ENCODE results near the gene LHFPL6. TPM values are rescaled to one million over a fixed set of nuclear protein-coding genes. Genes with fewer than 3 reads are reported as not detected.

LHFPL6 gene
- total RNA-seq, 2 experiments from 2014 or later, result 2.7 to 3.0 TPM

DNA sequence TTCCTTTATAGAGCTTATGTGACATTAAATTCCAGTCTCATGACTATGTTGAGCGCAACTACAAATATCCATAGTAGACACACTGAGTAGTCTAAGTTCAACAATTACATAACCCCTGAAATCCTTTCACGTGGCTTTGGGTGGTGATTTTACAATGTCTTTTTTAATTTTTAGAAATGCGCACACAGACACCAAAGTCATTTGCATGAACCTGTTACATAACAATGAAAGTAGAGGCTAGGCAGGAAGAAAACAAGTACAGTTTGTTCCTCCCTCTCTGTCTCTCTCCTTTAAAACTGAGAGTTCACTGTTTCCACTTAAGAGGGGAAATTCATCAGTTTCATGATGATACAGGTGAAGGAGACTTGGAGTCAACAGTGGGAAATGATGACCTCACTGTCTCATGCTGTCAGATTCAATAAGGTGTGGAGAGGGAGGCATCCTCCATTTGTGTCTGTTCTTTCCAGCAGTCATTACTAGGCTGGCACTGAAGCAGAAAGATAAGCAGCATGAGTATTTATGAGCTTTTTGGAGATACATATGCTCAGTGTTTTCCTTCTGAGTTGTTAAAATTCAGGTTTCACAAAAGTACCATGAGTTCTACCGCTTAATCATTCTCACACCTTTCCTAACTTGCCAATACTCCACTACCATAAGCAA, 201.8 kb downstream of the LHFPL6 start:
- ChIA-PET POLR2A (no interaction called here), CTCF (no interaction called here)
- no peaks in the 10 kb centered on the region for H3K4me1 Mint-ChIP-seq (ENCODE audit: low read depth)
- intact Hi-C loops (cut with micrococcal nuclease), result no loop called here
- H3K36me3 Mint-ChIP-seq, result no peaks in the 10 kb centered on the region
- H3K27me3 Mint-ChIP-seq, result peaks cover 7% of the 10 kb centered on the region
- no peak overlapping the region for H3K4me3 Mint-ChIP-seq
- no peak overlapping the region for H3K27ac Mint-ChIP-seq
- no peak for DNase-seq
- no peaks in the 10 kb centered on the region for H3K9me3 Mint-ChIP-seq

DNA sequence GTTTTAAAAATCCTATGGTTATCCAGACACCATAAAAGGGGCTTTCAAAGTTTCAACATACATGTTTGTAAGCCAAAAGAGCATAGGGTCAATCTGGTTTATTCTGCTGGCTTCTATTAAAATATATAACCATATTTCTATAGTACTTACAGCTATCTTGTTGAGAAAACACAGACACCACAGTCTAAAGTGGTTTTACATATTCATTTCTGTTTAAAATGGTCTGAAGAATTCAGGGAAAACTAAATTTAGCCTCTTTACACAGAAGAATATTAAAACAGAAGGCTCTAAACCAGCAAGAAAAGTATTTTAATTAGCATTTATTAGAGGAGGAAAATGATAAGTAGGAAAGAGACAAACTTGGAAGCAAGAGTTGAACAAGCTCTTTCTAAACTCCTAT, 203.9 kb downstream of the LHFPL6 start:
- no peak overlapping the region for H3K27ac Mint-ChIP-seq
- no peak for DNase-seq
- ChIA-PET POLR2A (no interaction called here), CTCF (no interaction called here)
- H3K9me3 Mint-ChIP-seq, result no peaks in the 10 kb centered on the region
- no peaks in the 10 kb centered on the region for H3K27me3 Mint-ChIP-seq
- H3K4me3 Mint-ChIP-seq, result no peak overlapping the region
- intact Hi-C loops (cut with micrococcal nuclease), result no loop called here
- no peaks in the 10 kb centered on the region for H3K4me1 Mint-ChIP-seq (ENCODE audit: low read depth)
- H3K36me3 Mint-ChIP-seq, result no peaks in the 10 kb centered on the region

DNA sequence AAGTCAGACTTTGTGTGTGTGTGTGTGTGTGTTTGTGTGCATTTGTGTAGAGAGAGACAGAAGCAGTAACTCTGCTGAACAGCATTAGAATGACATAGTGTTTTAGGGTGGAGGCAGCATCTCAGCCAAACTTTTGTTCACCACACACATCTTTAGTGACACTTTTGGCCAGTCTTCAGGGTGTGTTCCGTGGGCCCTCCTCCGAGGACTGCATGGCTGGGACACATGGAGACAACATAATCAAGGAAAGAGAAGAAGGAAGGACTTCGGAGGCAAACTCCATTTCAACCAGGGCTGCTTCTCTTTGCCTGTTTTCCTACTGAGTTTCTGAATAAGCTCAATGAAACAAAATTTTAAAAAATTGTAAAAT, 205.1 kb downstream of the LHFPL6 start:
- no peak for DNase-seq
- Mint-ChIP-seq H3K4me3 (no peak overlapping the region), H3K9me3 (no peaks in the 10 kb centered on the region), H3K27ac (no peak overlapping the region), H3K27me3 (no peaks in the 10 kb centered on the region), H3K36me3 (no peaks in the 10 kb centered on the region), H3K4me1 (ENCODE audit: low read depth) (no peaks in the 10 kb centered on the region)
- intact Hi-C loops (cut with micrococcal nuclease), result no loop called here
- ChIA-PET CTCF (no interaction called here), POLR2A (no interaction called here)

DNA sequence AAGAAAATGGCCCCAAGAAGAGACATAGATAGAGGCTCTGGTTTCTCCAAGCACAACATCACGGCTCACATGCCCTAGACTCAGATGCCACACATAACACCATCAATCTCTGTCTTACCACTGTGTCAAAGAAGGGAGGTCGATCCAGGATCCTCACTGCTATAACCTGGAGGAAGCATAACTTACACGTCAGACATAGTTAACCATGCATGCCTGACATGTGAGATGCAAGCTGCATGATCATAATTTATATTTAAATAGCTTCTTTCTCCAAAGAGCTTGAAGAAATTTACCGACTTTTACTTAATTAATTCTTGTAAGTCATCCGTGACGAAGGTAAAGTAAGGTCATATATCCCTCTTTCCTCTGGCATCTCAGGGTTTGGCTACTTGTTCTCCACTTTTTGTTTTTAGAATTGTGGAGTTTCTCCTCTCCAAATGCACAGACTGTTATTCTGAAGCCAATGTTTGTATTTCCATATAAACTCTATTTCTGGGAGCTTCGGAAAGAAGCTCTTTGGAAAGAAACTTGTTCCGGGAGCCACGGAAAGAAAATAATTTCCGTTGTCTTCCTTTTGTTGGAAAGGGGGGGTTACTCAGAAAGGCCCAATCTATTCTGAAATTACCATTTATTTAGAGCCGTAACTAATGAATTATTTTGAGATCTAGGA, 205.6 kb downstream of the LHFPL6 start:
- H3K4me1 Mint-ChIP-seq (ENCODE audit: low read depth), result no peaks in the 10 kb centered on the region
- no peaks in the 10 kb centered on the region for H3K36me3 Mint-ChIP-seq
- H3K27ac Mint-ChIP-seq, result no peak overlapping the region
- DNase-seq, result no peak
- no peaks in the 10 kb centered on the region for H3K9me3 Mint-ChIP-seq
- H3K4me3 Mint-ChIP-seq, result no peak overlapping the region
- no peaks in the 10 kb centered on the region for H3K27me3 Mint-ChIP-seq
- ChIA-PET CTCF (no interaction called here), POLR2A (no interaction called here)
- intact Hi-C loops (cut with micrococcal nuclease), result no loop called here

DNA sequence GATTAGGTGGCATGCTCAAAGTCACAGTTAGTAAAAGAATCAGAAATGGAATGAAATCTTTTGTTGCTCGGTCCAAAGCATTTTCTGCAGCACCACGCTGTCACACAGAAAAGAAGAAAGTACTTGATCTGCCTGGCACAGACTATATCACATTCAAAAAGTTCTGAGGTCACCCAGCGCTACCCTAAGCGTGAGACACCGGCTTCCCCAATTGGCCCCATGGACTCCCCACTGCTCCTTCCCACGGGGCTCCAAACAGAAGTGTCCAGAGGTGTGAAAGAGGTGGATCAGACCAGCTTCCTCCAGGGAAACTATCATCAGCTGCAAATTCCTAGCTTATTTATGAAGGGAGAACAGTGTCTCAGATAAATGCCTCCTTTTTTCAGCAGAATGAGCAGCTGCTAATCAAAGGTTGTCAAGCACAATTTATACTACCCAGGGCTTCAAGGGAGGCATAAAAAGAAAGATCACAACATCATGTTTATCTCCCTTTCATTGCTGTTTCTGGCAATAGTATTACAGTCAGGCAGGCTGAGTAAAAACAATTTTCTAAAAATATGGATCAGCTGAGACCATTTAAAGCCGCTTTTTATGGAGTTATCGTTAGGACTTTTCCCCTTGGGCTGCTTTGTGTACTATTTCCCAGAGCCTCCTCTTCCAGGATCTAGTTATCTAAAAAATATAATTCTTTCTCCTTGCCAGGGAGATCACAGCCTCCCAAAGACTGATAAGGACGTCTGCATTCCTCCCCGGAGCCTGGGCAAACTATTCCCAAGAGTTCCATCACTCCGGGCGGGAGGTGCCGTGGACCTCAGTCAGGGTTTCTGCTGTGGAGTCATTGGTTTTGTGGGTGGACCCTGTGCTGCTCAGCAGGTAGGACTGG, 208.0 kb downstream of the LHFPL6 start:
- no peak overlapping the region for H3K4me3 Mint-ChIP-seq
- no peak overlapping the region for H3K27ac Mint-ChIP-seq
- no peaks in the 10 kb centered on the region for H3K9me3 Mint-ChIP-seq
- intact Hi-C loops (cut with micrococcal nuclease), result no loop called here
- no peaks in the 10 kb centered on the region for H3K4me1 Mint-ChIP-seq (ENCODE audit: low read depth)
- POLR2A ChIA-PET, result no interaction called here
- no peaks in the 10 kb centered on the region for H3K36me3 Mint-ChIP-seq
- DNase-seq, result no peak
- CTCF ChIA-PET, result no interaction called here
- H3K27me3 Mint-ChIP-seq, result no peaks in the 10 kb centered on the region

DNA sequence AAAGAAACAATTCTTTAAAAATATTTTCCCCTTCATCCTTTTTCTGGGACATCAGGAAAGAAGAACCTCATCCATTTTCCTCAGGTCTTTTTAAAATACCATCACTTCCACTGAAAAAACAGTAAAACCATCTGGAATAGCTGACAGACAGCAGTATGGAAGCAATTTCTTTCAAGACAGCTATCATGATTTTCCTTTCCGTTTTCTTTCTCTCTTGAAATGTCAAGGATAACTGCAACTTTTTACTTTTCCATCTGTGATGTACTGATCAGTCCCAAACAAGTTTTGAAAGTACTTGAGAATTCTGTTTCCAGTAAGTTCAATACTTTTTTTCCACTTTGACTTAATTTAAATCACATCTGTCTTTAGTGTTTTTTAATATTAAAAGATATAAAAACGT, 211.2 kb downstream of the LHFPL6 start:
- POLR2A ChIA-PET, result no interaction called here
- no peak overlapping the region for H3K27ac Mint-ChIP-seq
- intact Hi-C loops (cut with micrococcal nuclease), result no loop called here
- DNase-seq, result no peak
- CTCF ChIA-PET, result no interaction called here
- H3K9me3 Mint-ChIP-seq, result no peaks in the 10 kb centered on the region
- H3K4me1 Mint-ChIP-seq (ENCODE audit: low read depth), result no peaks in the 10 kb centered on the region
- H3K4me3 Mint-ChIP-seq, result no peak overlapping the region
- H3K36me3 Mint-ChIP-seq, result no peaks in the 10 kb centered on the region
- no peaks in the 10 kb centered on the region for H3K27me3 Mint-ChIP-seq

DNA sequence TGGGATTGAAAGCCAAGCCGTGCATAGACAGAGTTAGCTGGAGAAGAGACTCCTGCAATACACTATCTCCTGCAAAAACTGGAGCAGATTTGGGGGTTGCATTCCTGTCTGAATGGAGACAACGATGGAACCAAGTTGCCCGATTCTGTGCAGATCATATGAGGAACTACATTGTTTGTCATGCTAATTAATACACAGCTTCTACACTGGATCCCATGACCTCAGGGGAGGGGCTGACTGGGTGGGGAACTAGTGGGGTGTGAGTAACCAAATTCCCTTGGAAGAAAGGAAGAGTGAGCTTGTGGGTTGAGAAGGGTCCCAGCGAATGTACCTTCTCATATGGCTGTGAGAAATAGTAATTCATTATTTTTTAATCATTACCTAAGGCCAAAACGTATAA, 214.0 kb downstream of the LHFPL6 start:
- no peaks in the 10 kb centered on the region for H3K27me3 Mint-ChIP-seq
- H3K27ac Mint-ChIP-seq, result no peak overlapping the region
- no peaks in the 10 kb centered on the region for H3K9me3 Mint-ChIP-seq
- H3K36me3 Mint-ChIP-seq, result no peaks in the 10 kb centered on the region
- POLR2A ChIA-PET, result no interaction called here
- no peak for DNase-seq
- H3K4me3 Mint-ChIP-seq, result no peak overlapping the region
- CTCF ChIA-PET, result no interaction called here
- intact Hi-C loops (cut with micrococcal nuclease), result no loop called here
- H3K4me1 Mint-ChIP-seq (ENCODE audit: low read depth), result no peaks in the 10 kb centered on the region

DNA sequence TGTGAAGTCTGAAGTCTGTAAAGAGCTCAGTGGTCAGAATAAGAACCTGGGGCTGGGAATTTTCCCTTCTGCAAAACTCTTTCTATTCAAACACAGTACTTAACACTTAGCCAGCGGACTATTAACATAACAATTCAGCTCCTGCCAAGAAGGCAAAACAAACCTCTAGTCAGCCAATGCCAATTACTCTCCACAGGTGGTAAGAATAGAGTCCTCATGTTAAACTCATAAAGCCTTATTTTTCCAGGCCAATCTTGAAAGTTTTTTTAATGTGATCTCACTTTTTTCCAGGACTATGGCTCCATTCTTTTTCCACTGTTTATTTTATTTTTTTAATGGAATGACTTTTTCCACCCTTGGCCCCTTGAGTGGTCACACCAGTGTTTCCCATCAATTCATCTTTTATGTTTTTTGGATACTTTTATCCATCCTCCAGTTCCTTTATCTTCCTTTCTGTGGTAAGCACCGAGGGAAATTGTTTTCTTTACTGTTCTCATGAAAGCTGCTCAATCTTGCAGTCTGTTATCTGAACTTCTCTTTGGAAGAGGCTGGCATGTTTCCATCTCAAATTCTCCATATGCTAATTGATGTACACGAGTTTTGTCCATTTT, 217.3 kb downstream of the LHFPL6 start:
- no peaks in the 10 kb centered on the region for H3K27me3 Mint-ChIP-seq
- CTCF ChIA-PET, result interaction anchor here (1.3 kb wide), 1 partner anchor 20 kb away, joined by 3 read pairs; no protein-coding TSS in a partner anchor
- intact Hi-C loops (cut with micrococcal nuclease), result no loop called here
- no peak overlapping the region for H3K4me3 Mint-ChIP-seq
- DNase-seq, result no peak
- POLR2A ChIA-PET, result no interaction called here
- H3K36me3 Mint-ChIP-seq, result no peaks in the 10 kb centered on the region
- no peak overlapping the region for H3K27ac Mint-ChIP-seq
- no peaks in the 10 kb centered on the region for H3K4me1 Mint-ChIP-seq (ENCODE audit: low read depth)
- H3K9me3 Mint-ChIP-seq, result no peaks in the 10 kb centered on the region

DNA sequence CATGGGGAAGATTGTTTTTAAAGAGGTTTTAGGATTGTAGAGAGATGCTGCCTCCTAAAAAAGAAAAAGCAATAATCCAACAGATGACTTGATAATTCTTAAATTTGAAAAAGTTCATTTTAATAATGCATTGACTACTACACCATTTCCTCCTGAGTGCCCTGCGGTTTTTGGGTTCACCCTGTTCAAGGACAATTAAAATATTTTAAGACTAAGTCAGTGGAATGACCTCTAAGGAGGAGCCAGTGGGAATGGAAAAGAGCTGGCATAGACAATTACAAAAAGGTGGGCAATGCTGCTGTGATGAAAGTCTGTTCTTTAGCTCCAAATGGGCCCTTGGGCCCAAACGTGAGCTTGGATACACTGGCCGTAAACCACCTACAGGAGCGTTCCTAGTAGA, 217.8 kb downstream of the LHFPL6 start:
- ChIA-PET POLR2A (no interaction called here), CTCF (interaction anchor here (1.3 kb wide), 1 partner anchor 20 kb away, joined by 3 read pairs; no protein-coding TSS in a partner anchor)
- Mint-ChIP-seq H3K27me3 (no peaks in the 10 kb centered on the region), H3K4me1 (ENCODE audit: low read depth) (no peaks in the 10 kb centered on the region), H3K9me3 (no peaks in the 10 kb centered on the region), H3K27ac (no peak overlapping the region), H3K36me3 (no peaks in the 10 kb centered on the region), H3K4me3 (no peak overlapping the region)
- intact Hi-C loops (cut with micrococcal nuclease), result no loop called here
- no peak for DNase-seq

DNA sequence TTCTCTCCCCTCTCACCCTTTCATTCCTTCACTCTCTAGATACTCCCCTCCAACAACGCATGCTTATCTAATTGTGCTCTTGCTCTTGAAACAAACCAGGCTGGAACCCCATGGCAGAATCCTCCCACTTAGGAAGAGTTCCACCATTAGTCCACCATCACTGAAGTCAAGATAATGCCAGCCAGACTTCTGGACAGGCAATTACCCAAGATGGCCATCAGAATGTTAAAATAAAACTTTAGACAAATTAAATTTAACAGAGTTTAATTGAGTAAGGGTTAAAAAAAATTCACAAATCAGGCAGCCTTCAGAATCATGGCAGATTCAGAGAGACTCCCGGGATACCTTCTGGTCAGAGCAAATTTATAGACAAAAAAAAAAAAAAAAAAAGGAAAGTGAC, 221.5 kb downstream of the LHFPL6 start:
- CTCF ChIA-PET, result no interaction called here
- Mint-ChIP-seq H3K9me3 (no peaks in the 10 kb centered on the region), H3K27ac (no peak overlapping the region), H3K36me3 (no peaks in the 10 kb centered on the region), H3K27me3 (peaks cover 2% of the 10 kb centered on the region), H3K4me1 (ENCODE audit: low read depth) (peaks cover 7% of the 10 kb centered on the region), H3K4me3 (no peak overlapping the region)
- POLR2A ChIA-PET, result no interaction called here
- intact Hi-C loops (cut with micrococcal nuclease), result no loop called here
- no peak for DNase-seq

DNA sequence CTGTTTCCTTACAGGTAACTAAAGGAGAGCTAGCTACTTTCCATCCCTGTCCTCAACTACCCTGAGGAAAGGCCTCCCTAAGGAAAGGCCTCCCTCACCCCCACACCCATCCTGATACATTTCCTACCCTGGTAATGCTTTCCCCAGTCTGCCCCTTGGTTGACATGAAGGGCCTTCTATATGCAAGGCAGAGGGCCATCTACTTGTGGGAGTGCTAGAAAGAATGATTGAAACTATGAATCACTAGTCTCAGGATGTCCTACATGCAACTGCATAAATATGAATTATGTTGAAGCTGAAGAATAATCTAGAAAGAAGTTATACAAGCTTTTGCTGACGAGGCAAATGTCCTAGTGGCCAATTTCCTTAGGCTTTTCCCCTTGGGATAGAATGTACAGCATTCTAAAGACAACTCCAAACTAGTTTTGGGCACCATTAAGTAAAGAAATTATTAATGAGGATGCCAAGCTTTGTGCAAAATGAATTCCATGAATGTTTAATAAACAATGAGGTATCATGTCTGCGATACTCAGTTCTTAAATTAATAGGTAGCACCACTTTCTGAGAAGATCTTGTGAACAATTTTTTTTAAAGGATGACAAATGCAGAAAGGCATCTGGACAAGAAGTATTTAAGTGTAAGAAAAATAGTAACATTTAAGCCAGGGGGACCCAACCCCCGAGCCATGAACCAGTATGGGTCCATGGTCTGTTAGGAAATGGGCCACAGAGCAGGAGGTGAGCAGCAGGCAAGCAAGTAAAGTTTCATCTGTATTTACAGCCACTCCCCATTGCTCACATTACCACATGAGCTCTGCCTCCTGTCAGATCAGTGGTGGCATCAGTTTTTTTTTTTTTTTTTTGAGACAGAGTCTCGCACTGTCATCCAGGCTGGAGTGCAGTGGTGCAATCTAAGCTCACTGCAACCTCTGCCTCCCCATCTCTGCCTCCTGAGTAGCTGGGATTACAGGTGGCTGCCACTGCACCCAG, 223.0 kb downstream of the LHFPL6 start:
- ChIA-PET POLR2A (no interaction called here), CTCF (no interaction called here)
- Mint-ChIP-seq H3K4me3 (no peak overlapping the region), H3K27me3 (peaks cover 2% of the 10 kb centered on the region), H3K36me3 (no peaks in the 10 kb centered on the region), H3K9me3 (no peaks in the 10 kb centered on the region), H3K27ac (no peak overlapping the region), H3K4me1 (ENCODE audit: low read depth) (peaks cover 7% of the 10 kb centered on the region)
- no peak for DNase-seq
- intact Hi-C loops (cut with micrococcal nuclease), result no loop called here

DNA sequence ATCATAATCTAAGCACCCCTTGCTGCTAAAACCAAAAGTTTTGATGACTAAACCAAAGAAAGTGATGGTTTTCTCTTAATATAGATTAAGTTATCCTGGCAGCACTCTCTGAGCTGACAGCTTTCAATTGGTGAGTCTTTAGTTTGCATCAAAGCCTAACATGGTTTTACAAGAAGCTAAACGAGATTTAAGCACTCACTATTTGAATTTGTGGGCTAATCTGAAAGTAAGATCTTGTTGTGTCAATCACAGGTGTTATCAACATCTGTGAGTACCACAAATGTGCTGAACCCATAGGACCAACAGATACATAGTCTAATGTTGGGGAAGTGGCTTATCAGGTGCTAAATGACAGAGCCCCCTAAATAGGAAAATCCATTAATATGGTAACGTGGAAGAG, 223.9 kb downstream of the LHFPL6 start:
- intact Hi-C loops (cut with micrococcal nuclease), result no loop called here
- Mint-ChIP-seq H3K9me3 (no peaks in the 10 kb centered on the region), H3K4me3 (no peak overlapping the region), H3K27me3 (peaks cover 2% of the 10 kb centered on the region), H3K27ac (no peak overlapping the region), H3K36me3 (no peaks in the 10 kb centered on the region), H3K4me1 (ENCODE audit: low read depth) (peaks cover 7% of the 10 kb centered on the region)
- POLR2A ChIA-PET, result no interaction called here
- CTCF ChIA-PET, result no interaction called here
- no peak for DNase-seq

Measured in activated CD4-positive, alpha-beta memory T cell treated with anti-CD3 and anti-CD28 coated beads for 36 hours (primary cell).